Vagina (tissue), 2 donors: ENCODE results near the gene TUBGCP2.

Source experiments
- POLR2A ChIP-seq, 2 donors: fragments of 450-650 bp; IDR thresholded peaks; one replicate each; pipeline ENCODE4 v1.6.1; 2017; ENCODE audit warnings: antibody characterized with exemption in 2 of 2, mild to moderate bottlenecking in 2 of 2, moderate library complexity in 2 of 2
- POLR2AphosphoS5 ChIP-seq, 2 donors: sonication (generic); formaldehyde crosslinking; IDR thresholded peaks; one replicate each; pipeline ENCODE4 v1.9.0; 2017; ENCODE audit warnings: antibody characterized with exemption in 2 of 2, mild to moderate bottlenecking in 2 of 2, low read depth in 1 of 2; ENCODE audit not compliant: insufficient read depth in 1 of 2
- TF ChIP-seq, protein P1 (sequence below), 3 experiments: fragments of 450-650 bp in 2 of 3; fragments of 200-600 bp in 1 of 3; sonication (generic) in 1 of 3; IDR thresholded peaks; one replicate each; pipeline ENCODE4 v1.5.1; 2017 to 2019; ENCODE audit warnings: antibody characterized with exemption in 3 of 3, mild to moderate bottlenecking in 2 of 3, moderate library complexity in 2 of 3

DNA sequence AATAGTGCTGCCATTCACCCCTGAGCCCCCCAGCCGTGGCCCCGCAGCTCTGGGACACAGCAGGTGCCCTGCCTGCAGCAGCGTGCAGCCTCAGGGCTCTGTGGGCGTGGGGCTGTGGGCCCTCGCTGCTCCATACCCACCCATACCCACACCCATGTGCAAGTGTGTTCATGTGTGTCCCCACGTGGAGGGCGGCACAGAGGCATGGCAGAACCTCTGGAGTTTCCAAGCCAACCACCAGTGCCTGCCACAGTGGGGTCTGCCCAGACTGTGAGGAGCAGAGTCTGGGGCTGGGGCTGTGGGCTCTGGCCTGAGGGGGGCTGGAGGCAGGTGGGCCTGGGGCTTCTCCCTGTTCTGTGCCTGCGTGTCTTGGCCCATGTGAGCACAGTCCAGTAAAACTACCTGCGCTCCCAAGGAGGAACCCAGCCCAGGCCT, 40.9 kb upstream of the TUBGCP2 start:
- TF ChIP-seq, protein P1, sequence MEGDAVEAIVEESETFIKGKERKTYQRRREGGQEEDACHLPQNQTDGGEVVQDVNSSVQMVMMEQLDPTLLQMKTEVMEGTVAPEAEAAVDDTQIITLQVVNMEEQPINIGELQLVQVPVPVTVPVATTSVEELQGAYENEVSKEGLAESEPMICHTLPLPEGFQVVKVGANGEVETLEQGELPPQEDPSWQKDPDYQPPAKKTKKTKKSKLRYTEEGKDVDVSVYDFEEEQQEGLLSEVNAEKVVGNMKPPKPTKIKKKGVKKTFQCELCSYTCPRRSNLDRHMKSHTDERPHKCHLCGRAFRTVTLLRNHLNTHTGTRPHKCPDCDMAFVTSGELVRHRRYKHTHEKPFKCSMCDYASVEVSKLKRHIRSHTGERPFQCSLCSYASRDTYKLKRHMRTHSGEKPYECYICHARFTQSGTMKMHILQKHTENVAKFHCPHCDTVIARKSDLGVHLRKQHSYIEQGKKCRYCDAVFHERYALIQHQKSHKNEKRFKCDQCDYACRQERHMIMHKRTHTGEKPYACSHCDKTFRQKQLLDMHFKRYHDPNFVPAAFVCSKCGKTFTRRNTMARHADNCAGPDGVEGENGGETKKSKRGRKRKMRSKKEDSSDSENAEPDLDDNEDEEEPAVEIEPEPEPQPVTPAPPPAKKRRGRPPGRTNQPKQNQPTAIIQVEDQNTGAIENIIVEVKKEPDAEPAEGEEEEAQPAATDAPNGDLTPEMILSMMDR (IDR thresholded peaks at IDR 0.05) = no peak
- TF ChIP-seq POLR2A (IDR thresholded peaks at IDR 0.05) = no peak
- no peak for TF ChIP-seq POLR2AphosphoS5 (IDR thresholded peaks at IDR 0.05; ENCODE audit: insufficient read depth in 1 of 2, low read depth in 1 of 2)
